Measurements from ENCODE around the gene CCDC149. TPM values are rescaled to one million over a fixed set of nuclear protein-coding genes. Genes with fewer than 3 reads are reported as not detected.

The CCDC149 gene
- total RNA-seq, 1 experiment from 2014 or later, result 9.8 TPM

DNA sequence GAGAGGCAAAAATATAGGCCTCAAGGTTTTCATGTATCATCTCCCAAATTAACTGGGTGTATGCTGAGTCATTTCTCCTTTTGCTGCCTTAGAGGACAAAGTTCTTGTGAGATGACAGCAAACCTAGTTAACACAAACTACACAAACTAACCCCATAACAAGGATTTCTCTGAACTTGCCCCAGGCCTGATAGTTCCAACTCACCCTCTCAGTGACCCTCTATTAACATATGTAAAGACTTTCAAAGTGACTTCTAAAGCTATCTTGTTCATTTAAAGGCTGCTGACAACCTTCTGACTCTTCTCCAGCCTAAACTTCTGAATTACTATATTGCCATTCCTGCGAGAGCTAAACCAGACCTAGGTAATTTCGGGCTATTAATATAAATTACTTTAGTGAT, 43.2 kb upstream of the CCDC149 start:
- H3K9me3 ChIP-seq (ENCODE audit: insufficient read depth, low read depth), result no peaks in the 10 kb centered on the region
- H3F3A ChIP-seq (ENCODE audit: insufficient read depth, low read depth), result no peaks in the 10 kb centered on the region
- H3K79me2 ChIP-seq (ENCODE audit: low read depth), result no peaks in the 10 kb centered on the region
- H3K27me3 ChIP-seq (ENCODE audit: insufficient read depth, low read depth), result no peaks in the 10 kb centered on the region
- no peak overlapping the region for H3K4me2 ChIP-seq
- POLR2A ChIA-PET (ENCODE audit: unreplicated experiment), result no interaction called here
- H3K27ac ChIP-seq, result no peak overlapping the region
- no peaks in the 10 kb centered on the region; the same call in 1 of the 2 replicates for H3K9me2 ChIP-seq (ENCODE audit: insufficient read depth)
- no TSS peak for BruUV-seq (replicated peaks)
- H3K4me1 ChIP-seq (replicated peaks; ENCODE audit: insufficient read depth), result no peaks in the 10 kb centered on the region
- DNase-seq, result no peak
- no peaks in the 10 kb centered on the region for H3K36me3 ChIP-seq (ENCODE audit: low read depth)
- no peak overlapping the region for H2AFZ ChIP-seq
- no peak for TF ChIP-seq EZH2 (IDR thresholded peaks at IDR 0.05; ENCODE audit: low read depth)
- TF ChIP-seq, protein P1, sequence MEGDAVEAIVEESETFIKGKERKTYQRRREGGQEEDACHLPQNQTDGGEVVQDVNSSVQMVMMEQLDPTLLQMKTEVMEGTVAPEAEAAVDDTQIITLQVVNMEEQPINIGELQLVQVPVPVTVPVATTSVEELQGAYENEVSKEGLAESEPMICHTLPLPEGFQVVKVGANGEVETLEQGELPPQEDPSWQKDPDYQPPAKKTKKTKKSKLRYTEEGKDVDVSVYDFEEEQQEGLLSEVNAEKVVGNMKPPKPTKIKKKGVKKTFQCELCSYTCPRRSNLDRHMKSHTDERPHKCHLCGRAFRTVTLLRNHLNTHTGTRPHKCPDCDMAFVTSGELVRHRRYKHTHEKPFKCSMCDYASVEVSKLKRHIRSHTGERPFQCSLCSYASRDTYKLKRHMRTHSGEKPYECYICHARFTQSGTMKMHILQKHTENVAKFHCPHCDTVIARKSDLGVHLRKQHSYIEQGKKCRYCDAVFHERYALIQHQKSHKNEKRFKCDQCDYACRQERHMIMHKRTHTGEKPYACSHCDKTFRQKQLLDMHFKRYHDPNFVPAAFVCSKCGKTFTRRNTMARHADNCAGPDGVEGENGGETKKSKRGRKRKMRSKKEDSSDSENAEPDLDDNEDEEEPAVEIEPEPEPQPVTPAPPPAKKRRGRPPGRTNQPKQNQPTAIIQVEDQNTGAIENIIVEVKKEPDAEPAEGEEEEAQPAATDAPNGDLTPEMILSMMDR (conservative IDR thresholded peaks at IDR 0.05), result no peak
- H4K20me1 ChIP-seq (ENCODE audit: insufficient read depth), result no peaks in the 10 kb centered on the region
- no peak overlapping the region for H3K4me3 ChIP-seq
- CTCF ChIA-PET, result no interaction called here
- intact Hi-C loops (cut with micrococcal nuclease; ENCODE audit: unreplicated experiment), result no loop called here

GRCh38 chr4:24952667-24953066, 39.8 kb upstream of the CCDC149 start:
- H4K20me1 ChIP-seq (ENCODE audit: insufficient read depth), result no peaks in the 10 kb centered on the region
- BruUV-seq (replicated peaks), result no TSS peak
- H3K9me2 ChIP-seq (ENCODE audit: insufficient read depth), result no peaks in the 10 kb centered on the region
- no peak overlapping the region for H2AFZ ChIP-seq
- H3K4me1 ChIP-seq (replicated peaks; ENCODE audit: insufficient read depth), result no peaks in the 10 kb centered on the region
- no peaks in the 10 kb centered on the region for H3F3A ChIP-seq (ENCODE audit: insufficient read depth, low read depth)
- TF ChIP-seq EZH2 (IDR thresholded peaks at IDR 0.05; ENCODE audit: low read depth), result no peak
- TF ChIP-seq, protein P1 (conservative IDR thresholded peaks at IDR 0.05), result no peak
- ChIA-PET POLR2A (ENCODE audit: unreplicated experiment) (no interaction called here), CTCF (no interaction called here)
- no peak overlapping the region for H3K27ac ChIP-seq
- no peaks in the 10 kb centered on the region for H3K27me3 ChIP-seq (ENCODE audit: insufficient read depth, low read depth)
- H3K4me3 ChIP-seq, result no peak overlapping the region
- intact Hi-C loops (cut with micrococcal nuclease; ENCODE audit: unreplicated experiment), result no loop called here
- no peaks in the 10 kb centered on the region for H3K79me2 ChIP-seq (ENCODE audit: low read depth)
- no peaks in the 10 kb centered on the region for H3K36me3 ChIP-seq (ENCODE audit: low read depth)
- no peak for DNase-seq
- H3K4me2 ChIP-seq, result no peak overlapping the region
- no peaks in the 10 kb centered on the region for H3K9me3 ChIP-seq (ENCODE audit: insufficient read depth, low read depth)

- Histone ChIP-seq H4K20me1 (ENCODE audit: insufficient read depth) (no peaks in the 10 kb centered on the region), H2AFZ (no peak overlapping the region), H3K4me1 (replicated peaks; ENCODE audit: insufficient read depth) (no peaks in the 10 kb centered on the region), H3K9me2 (ENCODE audit: insufficient read depth) (no peaks in the 10 kb centered on the region), H3K9me3 (ENCODE audit: insufficient read depth, low read depth) (no peaks in the 10 kb centered on the region), H3K79me2 (ENCODE audit: low read depth) (no peaks in the 10 kb centered on the region), H3K27ac (no peak overlapping the region), H3K36me3 (ENCODE audit: low read depth) (no peaks in the 10 kb centered on the region), H3K27me3 (ENCODE audit: insufficient read depth, low read depth) (no peaks in the 10 kb centered on the region), H3K4me2 (no peak overlapping the region), H3F3A (ENCODE audit: insufficient read depth, low read depth) (no peaks in the 10 kb centered on the region), H3K4me3 (no peak overlapping the region)
- TF ChIP-seq, protein P1 (conservative IDR thresholded peaks at IDR 0.05), result no peak
- TF ChIP-seq EZH2 (IDR thresholded peaks at IDR 0.05; ENCODE audit: low read depth), result no peak
- intact Hi-C loops (cut with micrococcal nuclease; ENCODE audit: unreplicated experiment), result no loop called here
- DNase-seq, result no peak
- ChIA-PET POLR2A (ENCODE audit: unreplicated experiment) (no interaction called here), CTCF (no interaction called here)
- no TSS peak for BruUV-seq (replicated peaks)
Measured at GRCh38 chr4:24949970-24950369, 37.1 kb upstream of the CCDC149 start.

Data from PC-9 (cell line).